ENCODE results near the gene KCNT2. TPM values are rescaled to one million over a fixed set of nuclear protein-coding genes. Genes with fewer than 3 reads are reported as not detected.

KCNT2 gene
- total and polyA plus RNA-seq, 2 of the 8 experiments (the other 6 are each of a cell fraction or from before 2014, with no cell fraction given), result 2.3 to 10.2 TPM

DNA sequence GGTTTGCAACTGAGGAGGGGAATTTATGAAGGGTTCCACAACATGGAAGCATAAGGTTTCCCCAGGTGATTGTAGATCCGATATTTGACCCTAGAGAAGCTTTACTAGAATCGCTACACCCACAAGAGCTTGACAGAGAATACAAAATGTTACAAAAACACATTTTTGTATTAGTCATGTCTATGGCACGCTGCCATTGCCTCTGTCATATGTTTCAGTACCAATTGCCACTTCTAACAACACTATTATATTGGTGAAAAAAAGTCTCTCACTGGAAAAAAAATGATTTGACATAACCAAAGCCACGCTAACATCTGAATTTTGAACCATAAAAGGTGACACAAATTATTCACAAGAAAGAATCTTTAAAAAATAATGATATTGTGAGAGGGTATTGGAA, 214.5 kb downstream of the KCNT2 start (continued):
- no peak for TF ChIP-seq KDM1A (IDR thresholded peaks at IDR 0.05; ENCODE audit: borderline replicate concordance, low read length)

Measured in H1 (cell line).